GM18909 (cell line): Measurements from ENCODE around the gene BLID.

Experiments used
- ATAC-seq: cut with Tn5 transposase; IDR thresholded peaks from one replicate; pipeline ENCODE4 v1.9.1; 2021; ENCODE audit warnings: mild to moderate bottlenecking; ENCODE audit not compliant: unreplicated experiment, poor library complexity

The BLID gene

GRCh38 chr11:122141725-122142124, 25.7 kb upstream of the BLID start:
- no peak for ATAC-seq

- ATAC-seq = no peak
These were observed 24.5 kb upstream of the BLID start for GRCh38 chr11:122140500-122140899.

- ATAC-seq = no peak
These were observed 23.5 kb upstream of the BLID start for GRCh38 chr11:122139595-122139866.

GRCh38 chr11:122138744-122139594, 23.0 kb upstream of the BLID start:
- ATAC-seq = no peak

GRCh38 chr11:122137078-122137793, 21.2 kb upstream of the BLID start:
- ATAC-seq = no peak

- ATAC-seq = no peak
These were observed 15.1 kb upstream of the BLID start for GRCh38 chr11:122131126-122131525.

- no peak for ATAC-seq
These were observed 12.1 kb upstream of the BLID start for GRCh38 chr11:122128146-122128545.

- ATAC-seq = no peak
These were observed 11.0 kb upstream of the BLID start for GRCh38 chr11:122127020-122127419.

GRCh38 chr11:122126024-122126688, 10.1 kb upstream of the BLID start:
- no peak for ATAC-seq

GRCh38 chr11:122123263-122123929, 7.4 kb upstream of the BLID start:
- ATAC-seq = no peak

GRCh38 chr11:122122179-122122578, 6.2 kb upstream of the BLID start:
- no peak for ATAC-seq

GRCh38 chr11:122120096-122120495, 4.1 kb upstream of the BLID start:
- ATAC-seq = no peak

GRCh38 chr11:122116591-122116990, 576 bp upstream of the BLID start:
- no peak for ATAC-seq

- ATAC-seq = no peak
These were observed 1.0 kb downstream of the BLID start for GRCh38 chr11:122114976-122115375.

GRCh38 chr11:122113836-122114825, 1.9 kb downstream of the BLID start:
- ATAC-seq = no peak

GRCh38 chr11:122112470-122113365, 3.3 kb downstream of the BLID start:
- no peak for ATAC-seq

GRCh38 chr11:122109932-122110331, 6.1 kb downstream of the BLID start:
- no peak for ATAC-seq

- ATAC-seq = no peak
These were observed 7.2 kb downstream of the BLID start for GRCh38 chr11:122108828-122109227.
